Keratinocyte (primary cell): Measurements from ENCODE around the gene CCDC186.

Experiments used
- CTCF ChIP-seq, 3 experiments: IDR thresholded peaks in 1 of 3; conservative IDR thresholded peaks in 1 of 3; optimal IDR thresholded peaks in 1 of 3; 2 replicates in 2 of 3; 3 replicates in 1 of 3; pipeline versions ENCODE3 to v1.5.1; 2011; ENCODE audit warnings: low read length in 3 of 3, mild to moderate bottlenecking in 3 of 3, moderate library complexity in 2 of 3, control low read depth in 1 of 3, inconsistent platforms in 1 of 3; ENCODE audit not compliant: insufficient read depth in 2 of 3; ENCODE audit errors: extremely low read depth in 1 of 3
- EZH2 ChIP-seq: IDR thresholded peaks from one replicate; pipeline ENCODE4 v1.6.1; 2012; ENCODE audit warnings: inconsistent platforms, mild to moderate bottlenecking, low read length, moderate library complexity

DNA sequence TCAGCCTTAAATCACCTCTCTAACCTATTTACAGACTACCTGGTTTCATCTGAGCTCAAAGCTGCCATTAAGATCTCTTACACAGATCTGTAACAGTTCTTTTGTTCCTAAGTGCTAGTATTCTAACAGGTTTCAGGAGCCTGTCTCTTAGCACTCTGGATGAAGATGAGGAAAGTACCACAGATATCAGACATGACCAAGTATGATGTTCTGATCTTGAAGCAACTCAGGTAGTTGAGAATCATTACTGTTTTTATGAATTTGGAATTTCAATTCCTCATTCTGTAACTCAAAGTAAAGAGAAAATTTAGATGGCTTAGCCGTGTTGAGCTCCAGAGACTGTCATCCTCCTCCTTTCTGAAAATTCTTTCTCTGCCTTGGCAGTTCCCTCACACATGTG lies 30.8 kb downstream of the CCDC186 start:
- TF ChIP-seq CTCF (optimal IDR thresholded peaks at IDR 0.05 in 1 of 3, IDR thresholded peaks at IDR 0.05 in 1 of 3, conservative IDR thresholded peaks at IDR 0.05 in 1 of 3; ENCODE audit: extremely low read depth in 1 of 3, insufficient read depth in 2 of 3, low read length in 3 of 3) = no peak
- TF ChIP-seq EZH2 = no peak
